ACC112 (cell line): ENCODE results near the gene POLR1A.

ENCODE experiments used
- H2AFZ ChIP-seq: fragments of 200-600 bp; sonication (generic); one replicate; pipeline ENCODE4 v1.6.0; 2017; ENCODE audit warnings: antibody characterized with exemption, low read length; ENCODE audit not compliant: unreplicated experiment
- H3K27ac ChIP-seq: fragments of 200-600 bp; sonication (generic); 2 replicates; pipeline ENCODE4 v1.5.1; 2014; ENCODE audit warnings: low read depth, mild to moderate bottlenecking, antibody characterized with exemption, low read length, moderate library complexity
- H3K27me3 ChIP-seq: fragments of 200-600 bp; sonication (generic); 2 replicates; pipeline ENCODE4 v1.6.1; 2014; ENCODE audit warnings: mild to moderate bottlenecking, antibody characterized with exemption, low read length, moderate library complexity, mixed read lengths; ENCODE audit not compliant: insufficient read depth
- H3K36me3 ChIP-seq: fragments of 200-600 bp; sonication (generic); 2 replicates; pipeline ENCODE4 v1.6.1; 2016; ENCODE audit warnings: mild to moderate bottlenecking, antibody characterized with exemption, low read length, moderate library complexity, mixed read lengths; ENCODE audit not compliant: insufficient read depth
- H3K4me1 ChIP-seq: fragments of 200-600 bp; sonication (generic); one replicate; pipeline ENCODE4 v1.6.1; 2016; ENCODE audit warnings: low read length, mixed read lengths; ENCODE audit not compliant: insufficient read depth, unreplicated experiment, control insufficient read depth
- H3K4me3 ChIP-seq: fragments of 200-600 bp; sonication (generic); 2 replicates; pipeline ENCODE4 v1.5.1; 2014; ENCODE audit warnings: mild to moderate bottlenecking, low read depth, low read length
- H3K79me2 ChIP-seq: fragments of 200-600 bp; sonication (generic); one replicate; pipeline ENCODE4 v1.6.0; 2016; ENCODE audit warnings: low read length; ENCODE audit not compliant: control insufficient read depth, unreplicated experiment, insufficient read depth

The POLR1A gene

GRCh38 chr2:86094229-86094628 is 11.5 kb downstream of the POLR1A start:
- peaks cover 17% of the 10 kb centered on the region for H3K79me2 ChIP-seq
- peaks cover 7% of the 10 kb centered on the region for H3K4me1 ChIP-seq
- no peak overlapping the region for H3K4me3 ChIP-seq
- no peaks in the 10 kb centered on the region for H3K27me3 ChIP-seq
- peaks cover 27% of the 10 kb centered on the region for H3K36me3 ChIP-seq
- H2AFZ ChIP-seq, result no peak overlapping the region
- H3K27ac ChIP-seq, result no peak overlapping the region

- Histone ChIP-seq H3K27me3 (no peaks in the 10 kb centered on the region), H3K36me3 (peaks cover 12% of the 10 kb centered on the region; the same call in 1 of the 2 replicates), H3K4me1 (no peaks in the 10 kb centered on the region), H3K79me2 (no peaks in the 10 kb centered on the region), H2AFZ (no peak overlapping the region), H3K4me3 (no peak overlapping the region), H3K27ac (no peak overlapping the region)
Measured at GRCh38 chr2:86087936-86088850, 17.5 kb downstream of the POLR1A start.

DNA sequence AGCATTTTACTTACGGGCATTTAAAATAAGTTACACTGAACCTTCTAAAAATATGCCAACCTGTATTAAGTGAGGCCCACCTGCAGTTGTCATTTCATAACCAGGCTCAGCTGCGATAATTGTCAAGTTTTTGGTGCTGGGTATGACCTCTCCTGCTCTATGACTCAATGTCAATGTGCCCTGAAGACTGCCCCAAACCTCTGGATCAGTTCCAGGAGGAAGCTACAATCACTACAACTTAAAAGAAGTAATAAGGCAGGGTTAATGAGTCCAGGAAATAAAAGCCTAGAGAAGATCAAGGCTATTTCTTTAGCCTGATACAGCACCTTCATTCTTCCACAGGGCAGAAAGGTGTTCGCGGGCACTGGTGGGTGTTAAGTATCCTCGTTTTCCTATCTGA is 22.9 kb downstream of the POLR1A start:
- peaks cover 27% of the 10 kb centered on the region; the same call in 1 of the 2 replicates for H3K36me3 ChIP-seq
- H3K27ac ChIP-seq, result no peak overlapping the region
- no peak overlapping the region for H3K4me3 ChIP-seq
- H2AFZ ChIP-seq, result no peak overlapping the region
- H3K4me1 ChIP-seq, result peaks cover 9% of the 10 kb centered on the region
- no peaks in the 10 kb centered on the region for H3K27me3 ChIP-seq
- H3K79me2 ChIP-seq, result no peaks in the 10 kb centered on the region

GRCh38 chr2:86081724-86082123 is 24.0 kb downstream of the POLR1A start:
- H3K27me3 ChIP-seq, result no peaks in the 10 kb centered on the region
- H3K27ac ChIP-seq, result no peak overlapping the region
- peaks cover 21% of the 10 kb centered on the region; the same call in 1 of the 2 replicates for H3K36me3 ChIP-seq
- H3K4me1 ChIP-seq, result peaks cover 9% of the 10 kb centered on the region
- H3K79me2 ChIP-seq, result no peaks in the 10 kb centered on the region
- H3K4me3 ChIP-seq, result no peak overlapping the region
- H2AFZ ChIP-seq, result no peak overlapping the region

- Histone ChIP-seq H2AFZ (no peak overlapping the region), H3K4me3 (no peak overlapping the region), H3K79me2 (no peaks in the 10 kb centered on the region), H3K36me3 (peaks cover 17% of the 10 kb centered on the region; the same call in 1 of the 2 replicates), H3K27ac (no peak overlapping the region), H3K27me3 (no peaks in the 10 kb centered on the region), H3K4me1 (peaks cover 9% of the 10 kb centered on the region)
Measured at GRCh38 chr2:86079981-86080911, 25.4 kb downstream of the POLR1A start.

DNA sequence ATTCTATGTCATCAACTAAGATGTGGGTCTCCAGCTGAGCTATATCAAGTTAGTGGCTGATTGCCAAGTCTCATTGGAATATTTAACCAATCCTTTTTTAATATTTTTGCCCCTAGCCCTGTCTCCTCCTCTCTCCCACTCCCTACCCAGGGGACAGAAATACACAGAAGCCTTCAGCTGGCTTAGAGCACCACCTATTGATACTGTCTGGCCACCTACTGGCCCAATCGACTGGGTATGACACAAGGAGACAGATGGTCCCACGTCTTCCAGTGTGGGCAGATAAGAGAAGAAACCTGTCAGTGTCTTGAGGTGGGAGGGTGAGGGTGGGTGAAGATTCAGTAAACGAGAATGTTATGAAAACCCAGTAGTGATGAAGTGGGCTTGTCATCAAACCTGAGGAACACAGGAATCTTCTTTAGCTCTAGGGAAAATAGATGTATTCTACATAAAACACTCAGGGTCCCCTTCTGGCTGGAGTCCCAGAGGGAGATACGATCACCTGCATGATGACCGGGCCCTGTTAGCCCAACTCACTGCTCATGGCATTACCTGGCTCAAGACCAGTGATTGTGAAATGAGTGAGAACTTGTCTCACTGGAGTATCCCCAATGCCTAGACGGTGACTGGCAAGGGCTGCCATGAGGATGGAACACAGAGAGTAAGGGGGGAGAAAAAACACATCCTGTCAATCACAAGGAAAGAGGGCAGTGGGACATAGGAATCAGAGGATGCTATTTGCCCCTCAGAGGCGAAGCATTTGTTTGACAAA is 26.7 kb downstream of the POLR1A start:
- Histone ChIP-seq H3K79me2 (no peaks in the 10 kb centered on the region), H3K27ac (no peak overlapping the region), H3K27me3 (no peaks in the 10 kb centered on the region), H2AFZ (no peak overlapping the region), H3K36me3 (peaks cover 22% of the 10 kb centered on the region; the same call in 1 of the 2 replicates), H3K4me3 (no peak overlapping the region), H3K4me1 (peaks cover 9% of the 10 kb centered on the region)

DNA sequence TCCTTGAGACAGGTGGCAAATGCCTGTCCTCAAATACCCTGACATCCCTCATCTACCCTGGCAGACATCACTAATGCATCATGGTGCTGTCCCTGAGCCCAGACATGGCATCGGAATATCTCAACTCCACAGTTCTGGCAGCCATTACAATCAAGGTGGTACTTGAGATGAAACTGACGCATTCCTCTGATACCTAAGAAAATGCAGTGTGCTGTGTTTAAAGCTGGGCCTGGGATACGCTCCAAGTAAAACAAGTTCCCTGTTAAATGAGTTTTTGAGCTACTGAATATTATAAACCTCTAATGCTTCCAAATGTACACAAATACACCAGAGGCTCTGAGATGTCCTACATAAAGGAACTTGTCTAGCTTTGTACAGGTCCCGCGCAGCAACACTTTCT is 29.8 kb downstream of the POLR1A start:
- H3K79me2 ChIP-seq, result no peaks in the 10 kb centered on the region
- H3K27me3 ChIP-seq, result no peaks in the 10 kb centered on the region
- no peak overlapping the region for H3K27ac ChIP-seq
- peaks cover 27% of the 10 kb centered on the region for H3K4me1 ChIP-seq
- no peak overlapping the region for H3K4me3 ChIP-seq
- peaks cover 24% of the 10 kb centered on the region for H3K36me3 ChIP-seq
- H2AFZ ChIP-seq, result no peak overlapping the region

- peaks cover 35% of the 10 kb centered on the region for H3K36me3 ChIP-seq
- H3K4me3 ChIP-seq, result no peak overlapping the region
- H3K79me2 ChIP-seq, result no peaks in the 10 kb centered on the region
- no peak overlapping the region for H3K27ac ChIP-seq
- H2AFZ ChIP-seq, result no peak overlapping the region
- peaks cover 18% of the 10 kb centered on the region for H3K4me1 ChIP-seq
- H3K27me3 ChIP-seq, result no peaks in the 10 kb centered on the region
Measured at GRCh38 chr2:86074811-86075210, 30.9 kb downstream of the POLR1A start.

DNA sequence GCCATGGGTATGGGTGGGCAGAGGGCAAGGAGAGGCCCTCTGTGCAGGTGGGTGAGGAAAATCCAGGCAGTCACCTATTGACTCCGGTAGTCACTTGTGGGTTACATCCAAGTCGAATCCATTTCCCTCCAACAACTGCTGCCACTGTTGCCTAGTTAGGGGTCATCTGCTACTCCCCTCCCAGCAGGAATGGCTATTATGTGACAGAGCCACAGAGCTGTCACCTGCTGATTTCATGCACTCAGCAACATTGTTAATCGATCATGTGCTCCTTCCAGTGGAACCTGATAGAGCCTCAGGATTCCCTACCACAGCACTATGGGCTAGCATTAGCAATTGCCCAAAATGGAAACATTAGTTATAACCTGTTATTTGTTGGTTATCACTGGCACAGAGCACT is 31.4 kb downstream of the POLR1A start:
- Histone ChIP-seq H3K79me2 (no peaks in the 10 kb centered on the region), H3K27me3 (no peaks in the 10 kb centered on the region), H2AFZ (no peak overlapping the region), H3K36me3 (peaks cover 40% of the 10 kb centered on the region), H3K4me1 (peaks cover 18% of the 10 kb centered on the region), H3K27ac (no peak overlapping the region), H3K4me3 (no peak overlapping the region)

DNA sequence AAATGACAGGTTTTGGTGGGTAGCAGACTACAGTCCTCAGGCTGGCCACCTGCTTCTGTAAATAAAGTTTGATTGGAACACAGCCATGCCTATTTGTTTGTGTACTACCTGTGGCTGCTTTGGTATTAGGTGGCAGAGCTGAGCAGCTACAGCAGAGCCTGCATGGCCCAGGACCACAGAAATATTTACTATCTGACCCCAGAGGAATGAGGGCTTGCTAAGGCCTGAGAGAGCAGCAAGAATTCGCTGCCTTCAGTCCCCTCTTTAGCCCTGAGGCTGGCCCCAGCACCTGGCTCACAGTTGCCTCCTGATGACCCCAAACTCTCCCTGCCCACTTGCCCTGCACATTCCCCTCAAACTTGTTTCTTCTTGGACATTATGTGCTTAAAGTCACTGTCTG is 32.5 kb downstream of the POLR1A start:
- H3K4me1 ChIP-seq, result peaks cover 24% of the 10 kb centered on the region
- no peaks in the 10 kb centered on the region for H3K27me3 ChIP-seq
- H3K36me3 ChIP-seq, result peaks cover 43% of the 10 kb centered on the region
- no peak overlapping the region for H3K4me3 ChIP-seq
- peak overlapping the region; percentile 93 for H3K27ac ChIP-seq
- H3K79me2 ChIP-seq, result no peaks in the 10 kb centered on the region
- no peak overlapping the region for H2AFZ ChIP-seq
